ENCODE measurements around the gene LY6G6C. TPM values are rescaled to one million over a fixed set of nuclear protein-coding genes. Genes with fewer than 3 reads are reported as not detected.

Gene LY6G6C
- total RNA-seq, 1 donor from 2014 or later = 0.66 TPM

GRCh38 chr6:31763619-31763940 lies 42.0 kb upstream of the LY6G6C start:
- H3K27me3 Mint-ChIP-seq (ENCODE audit: low read depth, unreplicated experiment) = peaks cover 6% of the 10 kb centered on the region
- TF ChIP-seq CTCF (IDR thresholded peaks at IDR 0.05; ENCODE audit: insufficient read depth, low read depth, low read length) = no peak
- no peak for TF ChIP-seq EZH2 (IDR thresholded peaks at IDR 0.05; ENCODE audit: insufficient read depth, low read length)
- FAIRE-seq (peak; percentile 93), DNase-seq (ENCODE audit: low read depth) (peak; percentile 34)
- peaks cover 6% of the 10 kb centered on the region for H3K4me1 Mint-ChIP-seq (ENCODE audit: low read depth, unreplicated experiment)
- H2AFZ ChIP-seq (ENCODE audit: low read depth, low read length) = no peak overlapping the region
- H3K27me3 ChIP-seq (ENCODE audit: insufficient read depth, low read length) = no peaks in the 10 kb centered on the region
- H3K4me1 ChIP-seq (ENCODE audit: insufficient read depth, low read length) = peaks cover 12% of the 10 kb centered on the region
- H3K9ac ChIP-seq (ENCODE audit: low read length) = no peak overlapping the region
- H3K27ac ChIP-seq (ENCODE audit: low read depth, low read length) = no peak overlapping the region
- H3K4me3 ChIP-seq (ENCODE audit: insufficient read depth, low read depth, low read length) = no peak overlapping the region
- H4K20me1 ChIP-seq (ENCODE audit: insufficient read depth, low read length) = no peaks in the 10 kb centered on the region
- no peaks in the 10 kb centered on the region for H3K9me3 ChIP-seq (ENCODE audit: insufficient read depth, low read depth, low read length)
- no peaks in the 10 kb centered on the region for H3K9me3 Mint-ChIP-seq (ENCODE audit: unreplicated experiment)
- peaks cover 21% of the 10 kb centered on the region for H3K36me3 Mint-ChIP-seq (ENCODE audit: low read depth, unreplicated experiment)
- peak overlapping the region; percentile 25 for H3K4me2 ChIP-seq (ENCODE audit: low read length)
- H3K36me3 ChIP-seq (ENCODE audit: insufficient read depth, low read length) = no peaks in the 10 kb centered on the region
- no peaks in the 10 kb centered on the region for H3K79me2 ChIP-seq (ENCODE audit: insufficient read depth, low read length)
- H3K27ac Mint-ChIP-seq (ENCODE audit: unreplicated experiment) = peak overlapping the region; percentile 17
- peak overlapping the region; percentile 8 for H3K4me3 Mint-ChIP-seq (ENCODE audit: unreplicated experiment)

- peaks cover 6% of the 10 kb centered on the region for H3K27me3 Mint-ChIP-seq (ENCODE audit: low read depth, unreplicated experiment)
Observed at GRCh38 chr6:31762878-31763618, 41.5 kb upstream of the LY6G6C start.

More at GRCh38 chr6:31762878-31763618, 41.5 kb upstream of the LY6G6C start:
- H3K27ac Mint-ChIP-seq (ENCODE audit: unreplicated experiment) = peak overlapping the region; percentile 17
- no peak for TF ChIP-seq CTCF (IDR thresholded peaks at IDR 0.05; ENCODE audit: insufficient read depth, low read depth, low read length)
- TF ChIP-seq EZH2 (IDR thresholded peaks at IDR 0.05; ENCODE audit: insufficient read depth, low read length) = no peak
- no peaks in the 10 kb centered on the region for H4K20me1 ChIP-seq (ENCODE audit: insufficient read depth, low read length)
- peak overlapping the region; percentile 25 for H3K4me2 ChIP-seq (ENCODE audit: low read length)
- H3K9me3 ChIP-seq (ENCODE audit: insufficient read depth, low read depth, low read length) = no peaks in the 10 kb centered on the region
- FAIRE-seq (no peak), DNase-seq (ENCODE audit: low read depth) (no peak)
- H2AFZ ChIP-seq (ENCODE audit: low read depth, low read length) = no peak overlapping the region
- no peak overlapping the region for H3K4me3 Mint-ChIP-seq (ENCODE audit: unreplicated experiment)
- no peaks in the 10 kb centered on the region for H3K79me2 ChIP-seq (ENCODE audit: insufficient read depth, low read length)
- no peaks in the 10 kb centered on the region for H3K36me3 ChIP-seq (ENCODE audit: insufficient read depth, low read length)
- H3K36me3 Mint-ChIP-seq (ENCODE audit: low read depth, unreplicated experiment) = peaks cover 24% of the 10 kb centered on the region
- H3K4me3 ChIP-seq (ENCODE audit: insufficient read depth, low read depth, low read length) = no peak overlapping the region
- H3K27me3 ChIP-seq (ENCODE audit: insufficient read depth, low read length) = no peaks in the 10 kb centered on the region
- peaks cover 6% of the 10 kb centered on the region for H3K4me1 Mint-ChIP-seq (ENCODE audit: low read depth, unreplicated experiment)
- peaks cover 12% of the 10 kb centered on the region for H3K4me1 ChIP-seq (ENCODE audit: insufficient read depth, low read length)
- H3K27ac ChIP-seq (ENCODE audit: low read depth, low read length) = no peak overlapping the region
- H3K9ac ChIP-seq (ENCODE audit: low read length) = no peak overlapping the region
- H3K9me3 Mint-ChIP-seq (ENCODE audit: unreplicated experiment) = peaks cover 3% of the 10 kb centered on the region

Data from astrocyte (in vitro differentiated cells and primary cell).